Activated B cell treated with CpG ODN at 0.5 μM for 24 hours (primary cell): ENCODE data around the gene PTMS. TPM values are rescaled to one million over a fixed set of nuclear protein-coding genes. Genes with fewer than 3 reads are reported as not detected.

Experiments used
- ATAC-seq: fragments of 200-7000 bp; cut with Tn5 transposase; one replicate; pipeline ENCODE4 v1.10.0; 2021; ENCODE audit warnings: low read depth, mild to moderate bottlenecking, moderate library complexity
- CTCF ChIA-PET: fragments of 350-600 bp; sonication (Branson Sonifier 250); formaldehyde crosslinking; loops from one replicate; lab custom pipeline; 2021; ENCODE audit warnings: antibody characterized with exemption; lab: Charles Lee
- POLR2A ChIA-PET: fragments of 350-600 bp; sonication (Branson Sonifier 250); formaldehyde crosslinking; loops from one replicate; lab custom pipeline; 2021; ENCODE audit warnings: antibody characterized with exemption; lab: Charles Lee
- DNase-seq: peaks from one replicate; pipeline ENCODE4 v3.0.0; 2022
- H3K27ac Mint-ChIP-seq: one replicate; pipeline ENCODE4 v1.8.0; 2020; ENCODE audit warnings: mixed read lengths
- H3K27me3 Mint-ChIP-seq: one replicate; pipeline ENCODE4 v1.8.0; 2021; ENCODE audit warnings: mixed read lengths
- H3K36me3 Mint-ChIP-seq: one replicate; pipeline ENCODE4 v1.8.0; 2021; ENCODE audit warnings: low read depth, mixed read lengths
- H3K4me1 Mint-ChIP-seq: one replicate; pipeline ENCODE4 v1.8.0; 2021; ENCODE audit warnings: mixed read lengths
- H3K4me3 Mint-ChIP-seq: one replicate; pipeline ENCODE4 v1.8.0; 2020; ENCODE audit warnings: mild to moderate bottlenecking, mixed read lengths
- H3K9me3 Mint-ChIP-seq: one replicate; pipeline ENCODE4 v1.8.0; 2020; ENCODE audit warnings: mixed read lengths
- intact Hi-C: fragments of 100-400 bp; cut with micrococcal nuclease; formaldehyde crosslinking; loops from one replicate; pipeline ENCODE4 v1.15.1; 2024
- total RNA-seq: library from RNA; stranded (reverse); gene quantifications from 2 replicates; pipeline ENCODE4 v1.2.3, GENCODE V29; 2022
- TF ChIP-seq, protein P1 (sequence below): fragments of 200-600 bp; IDR thresholded peaks from one replicate; pipeline ENCODE4 v1.8.0; 2022; ENCODE audit warnings: antibody characterized with exemption, mild to moderate bottlenecking

PTMS gene
- total RNA-seq, 1 donor from 2014 or later, result 4.8 TPM

DNA sequence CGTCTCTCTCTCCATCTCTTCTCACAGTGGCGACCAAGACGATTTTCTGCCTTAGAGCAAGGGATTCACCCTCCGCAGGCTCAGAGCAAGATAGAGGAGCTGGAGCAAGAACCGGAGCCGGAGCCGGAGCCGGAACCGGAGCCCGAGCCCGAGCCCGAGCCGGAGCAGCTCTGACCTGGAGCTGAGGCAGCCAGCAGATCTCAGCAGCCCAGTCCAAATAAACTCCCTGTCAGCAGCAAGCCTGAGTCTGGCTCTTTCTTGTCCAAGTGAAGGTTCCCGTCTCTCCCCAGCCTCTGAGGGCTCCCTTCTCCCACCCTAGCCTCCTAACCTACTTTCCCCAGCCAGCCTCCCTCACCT is 12.0 kb downstream of the PTMS start:
- H3K27me3 Mint-ChIP-seq, result peaks cover 44% of the 10 kb centered on the region
- H3K36me3 Mint-ChIP-seq, result no peaks in the 10 kb centered on the region
- no peak for ATAC-seq
- H3K9me3 Mint-ChIP-seq, result no peaks in the 10 kb centered on the region
- TF ChIP-seq, protein P1, sequence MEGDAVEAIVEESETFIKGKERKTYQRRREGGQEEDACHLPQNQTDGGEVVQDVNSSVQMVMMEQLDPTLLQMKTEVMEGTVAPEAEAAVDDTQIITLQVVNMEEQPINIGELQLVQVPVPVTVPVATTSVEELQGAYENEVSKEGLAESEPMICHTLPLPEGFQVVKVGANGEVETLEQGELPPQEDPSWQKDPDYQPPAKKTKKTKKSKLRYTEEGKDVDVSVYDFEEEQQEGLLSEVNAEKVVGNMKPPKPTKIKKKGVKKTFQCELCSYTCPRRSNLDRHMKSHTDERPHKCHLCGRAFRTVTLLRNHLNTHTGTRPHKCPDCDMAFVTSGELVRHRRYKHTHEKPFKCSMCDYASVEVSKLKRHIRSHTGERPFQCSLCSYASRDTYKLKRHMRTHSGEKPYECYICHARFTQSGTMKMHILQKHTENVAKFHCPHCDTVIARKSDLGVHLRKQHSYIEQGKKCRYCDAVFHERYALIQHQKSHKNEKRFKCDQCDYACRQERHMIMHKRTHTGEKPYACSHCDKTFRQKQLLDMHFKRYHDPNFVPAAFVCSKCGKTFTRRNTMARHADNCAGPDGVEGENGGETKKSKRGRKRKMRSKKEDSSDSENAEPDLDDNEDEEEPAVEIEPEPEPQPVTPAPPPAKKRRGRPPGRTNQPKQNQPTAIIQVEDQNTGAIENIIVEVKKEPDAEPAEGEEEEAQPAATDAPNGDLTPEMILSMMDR, result no peak
- CTCF ChIA-PET, result interaction anchor here (0.6 to 4.9 kb wide), 12 partner anchors 12 to 224 kb away, joined by 3 to 44 read pairs (median 4); partner anchors contain the start of genes LPAR5, MLF2 and PTMS
- POLR2A ChIA-PET, result interaction anchor here (0.5 to 1.1 kb wide), 5 partner anchors 12 to 172 kb away, joined by 3 to 9 read pairs (median 4); partner anchors contain the start of genes MLF2 and PTMS
- DNase-seq, result no peak
- peaks cover 11% of the 10 kb centered on the region for H3K4me1 Mint-ChIP-seq
- H3K27ac Mint-ChIP-seq, result no peak overlapping the region
- intact Hi-C loops, result loop anchor here (2.0 kb wide), 1 partner anchor 89 kb away; the partner anchor contains the start of gene ZNF384
- peak overlapping the region; percentile 74 for H3K4me3 Mint-ChIP-seq

DNA sequence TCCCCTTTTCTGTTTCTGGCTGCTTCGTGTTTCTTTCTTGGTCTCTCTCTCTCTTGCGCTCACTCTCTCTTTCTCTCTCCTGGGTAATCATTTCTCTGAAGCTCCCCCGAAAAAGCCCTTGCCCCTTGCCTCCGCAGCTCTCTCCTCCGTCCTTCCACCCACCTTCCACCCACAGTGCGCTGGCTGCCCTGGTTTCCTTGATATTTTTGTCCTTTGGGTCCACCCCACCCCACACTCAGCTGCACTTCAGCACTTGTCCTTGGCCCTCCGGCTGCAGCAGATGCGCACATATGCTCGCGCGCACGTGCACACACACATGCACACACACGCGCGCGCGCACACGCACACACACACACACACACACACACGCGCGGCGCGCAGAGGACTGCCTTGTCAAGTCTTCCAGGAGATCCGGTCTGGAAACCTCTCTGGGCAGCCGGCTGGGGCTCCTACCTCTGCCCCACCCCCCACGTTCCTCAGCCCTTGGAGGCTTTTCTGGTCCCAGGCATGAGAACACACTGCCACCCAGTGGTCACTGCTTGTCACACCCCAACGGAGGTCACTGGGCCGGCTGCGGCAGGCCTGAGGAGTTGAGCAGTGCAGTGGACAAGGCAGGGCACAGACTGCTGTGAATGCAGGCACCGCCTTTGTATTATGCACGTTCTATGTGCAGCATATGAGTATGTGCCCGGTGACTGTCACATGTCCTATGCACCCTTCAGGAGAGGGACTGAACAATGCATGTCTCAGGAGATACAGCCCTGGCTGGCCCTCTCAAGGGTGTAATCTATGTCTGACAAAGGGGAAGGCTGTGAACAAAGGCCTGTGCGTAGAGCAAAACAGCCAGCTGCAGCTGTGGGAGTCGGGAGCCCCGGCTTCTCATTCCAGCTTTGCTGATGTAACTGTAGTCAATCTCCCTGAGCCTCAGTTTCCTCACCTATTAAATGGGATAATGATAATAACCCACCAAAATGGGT is 12.7 kb downstream of the PTMS start:
- Mint-ChIP-seq H3K4me1 (peaks cover 9% of the 10 kb centered on the region), H3K36me3 (no peaks in the 10 kb centered on the region), H3K27me3 (peaks cover 42% of the 10 kb centered on the region), H3K9me3 (no peaks in the 10 kb centered on the region), H3K27ac (peak overlapping the region; percentile 4), H3K4me3 (peak overlapping the region; percentile 74)
- peak; percentile 77 for DNase-seq
- ChIA-PET POLR2A (interaction anchor here (0.5 to 1.1 kb wide), 5 partner anchors 12 to 173 kb away, joined by 3 to 9 read pairs (median 4); partner anchors contain the start of genes MLF2 and PTMS), CTCF (interaction anchor here (0.6 to 4.9 kb wide), 12 partner anchors 13 to 225 kb away, joined by 3 to 44 read pairs (median 4); partner anchors contain the start of genes LPAR5, MLF2 and PTMS)
- intact Hi-C loops, result loop anchor here (1.0 to 2.0 kb wide), 8 partner anchors 13 to 225 kb away; partner anchors contain the start of genes MLF2, PTMS and ZNF384
- ATAC-seq, result peak; percentile 98
- TF ChIP-seq, protein P1, result peak; percentile 68

DNA sequence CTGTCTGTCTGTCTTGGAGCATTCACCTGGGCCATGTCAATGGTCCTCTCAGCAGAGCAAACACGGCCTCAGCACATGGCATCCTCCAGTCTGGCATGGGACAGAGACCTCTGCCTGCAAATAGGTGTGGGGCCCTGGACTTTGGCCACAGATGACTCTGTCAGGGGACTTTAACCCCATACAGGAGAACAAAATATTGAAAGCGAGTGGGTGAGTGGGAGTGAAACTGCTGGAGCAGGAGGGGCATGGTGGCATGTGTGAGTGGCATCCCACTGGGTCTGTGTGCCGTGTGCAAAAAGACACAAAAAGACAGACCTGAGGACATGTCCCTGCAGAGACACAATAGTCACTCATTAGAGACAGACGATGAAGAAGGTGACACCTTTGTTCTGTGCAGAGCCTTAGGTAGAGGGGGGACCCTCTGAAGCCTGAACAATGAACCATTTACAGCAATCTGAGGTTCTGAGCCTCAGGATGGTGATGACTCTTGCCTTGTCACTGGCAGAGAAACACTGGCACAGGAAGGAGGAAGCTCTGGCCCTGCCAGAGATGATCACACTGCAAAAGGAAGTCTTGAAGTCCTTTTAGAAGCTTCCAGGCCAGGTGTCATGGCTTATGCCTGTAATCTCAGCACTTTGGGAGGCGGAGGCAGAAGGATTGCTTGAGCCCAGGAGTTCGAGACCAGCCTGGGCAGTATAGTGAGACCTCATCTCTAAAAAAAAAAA is 13.7 kb downstream of the PTMS start:
- ChIA-PET POLR2A (interaction anchor here (1.8 kb wide), 1 partner anchor 27 kb away, joined by 13 read pairs; the partner anchor contains the start of gene MLF2), CTCF (interaction anchor here (1.1 to 4.9 kb wide), 6 partner anchors 13 to 216 kb away, joined by 3 to 44 read pairs (median 4); partner anchors contain the start of gene MLF2)
- H3K9me3 Mint-ChIP-seq, result no peaks in the 10 kb centered on the region
- H3K27me3 Mint-ChIP-seq, result peaks cover 34% of the 10 kb centered on the region
- H3K4me1 Mint-ChIP-seq, result peaks cover 9% of the 10 kb centered on the region
- H3K4me3 Mint-ChIP-seq, result no peak overlapping the region
- intact Hi-C loops, result loop anchor here (1.0 to 2.0 kb wide), 8 partner anchors 14 to 226 kb away; partner anchors contain the start of genes MLF2, PTMS and ZNF384
- DNase-seq, result no peak
- no peak overlapping the region for H3K27ac Mint-ChIP-seq
- no peak for ATAC-seq
- TF ChIP-seq, protein P1, result no peak
- no peaks in the 10 kb centered on the region for H3K36me3 Mint-ChIP-seq

DNA sequence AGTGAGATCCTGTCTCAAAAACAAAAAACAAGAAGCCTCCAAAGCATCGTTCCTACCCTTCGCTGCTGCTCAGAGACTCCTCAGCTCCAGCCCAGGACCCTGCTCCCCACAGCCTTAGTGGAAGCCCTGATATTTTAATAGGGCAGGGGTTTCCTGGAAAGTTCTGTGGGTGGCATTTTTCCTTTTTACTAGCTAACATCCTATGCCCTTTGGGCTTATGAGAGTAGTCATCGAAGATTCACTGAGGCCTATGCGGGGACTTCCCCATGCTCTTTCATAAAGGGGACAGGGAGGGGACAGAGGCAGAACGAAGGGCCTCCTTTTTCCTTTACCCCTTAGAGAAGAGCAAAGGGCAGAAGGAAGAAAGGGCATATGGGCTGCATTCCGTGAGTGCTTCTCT is 14.4 kb downstream of the PTMS start:
- TF ChIP-seq, protein P1, result no peak
- Mint-ChIP-seq H3K36me3 (no peaks in the 10 kb centered on the region), H3K27me3 (peaks cover 27% of the 10 kb centered on the region), H3K27ac (no peak overlapping the region), H3K4me1 (peaks cover 9% of the 10 kb centered on the region), H3K4me3 (no peak overlapping the region), H3K9me3 (no peaks in the 10 kb centered on the region)
- no peak for ATAC-seq
- CTCF ChIA-PET, result interaction anchor here (1.1 to 1.6 kb wide), 7 partner anchors 14 to 217 kb away, joined by 3 to 8 read pairs (median 4); partner anchors contain the start of gene MLF2
- POLR2A ChIA-PET, result interaction anchor here (0.5 to 1.8 kb wide), 2 partner anchors 27 to 117 kb away, joined by 4 to 13 read pairs; partner anchors contain the start of gene MLF2
- intact Hi-C loops, result no loop called here
- no peak for DNase-seq
